ENCODE results near the gene PKNOX2. TPM values are rescaled to one million over a fixed set of nuclear protein-coding genes. Genes with fewer than 3 reads are reported as not detected.

PKNOX2 gene
- total and polyA plus RNA-seq, 2 of the 4 experiments (the other 2 are of a cell fraction): 0.72 to 2.3 TPM

DNA sequence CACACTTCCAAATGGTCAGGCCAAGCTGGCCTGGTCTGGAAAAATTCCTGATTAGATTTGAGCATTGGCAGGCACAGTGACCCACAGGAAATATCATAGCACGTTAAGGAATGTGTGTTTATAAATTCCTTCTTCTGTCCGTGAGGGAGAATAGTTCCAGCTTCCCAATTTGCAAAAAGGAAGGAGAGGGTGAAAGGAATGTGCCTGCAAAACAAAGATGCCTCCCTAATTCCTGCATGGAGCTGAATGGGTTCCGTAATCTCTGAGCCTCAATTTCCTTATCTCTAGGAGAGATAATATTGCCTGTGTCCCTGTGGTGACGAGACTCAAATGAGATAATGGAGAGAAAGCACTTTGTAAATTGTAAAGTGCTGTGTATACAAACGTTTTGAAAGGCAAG, 226.4 kb downstream of the PKNOX2 start:
- Histone ChIP-seq H3K18ac (ENCODE audit: low read depth, low read length) (peak overlapping the region; percentile 61; the same call in 1 of the 2 replicates), H3K4me1 (ENCODE audit: control insufficient read depth, insufficient read depth, low read length) (peaks cover 11% of the 10 kb centered on the region), H3K14ac (replicated peaks; ENCODE audit: low read depth, low read length) (peak overlapping the region; percentile 73), H3K4me3 (ENCODE audit: insufficient read depth, low read depth, low read length) (no peak overlapping the region), H2BK120ac (ENCODE audit: low read depth, low read length) (peak overlapping the region; percentile 97), H4K20me1 (ENCODE audit: insufficient read depth, low read length) (no peaks in the 10 kb centered on the region), H3K4ac (ENCODE audit: low read depth, low read length) (peak overlapping the region; percentile 95; the same call in 1 of the 2 replicates), H3K79me1 (ENCODE audit: low read depth in 1 of 2, low read length in 2 of 2) (no peaks in the 10 kb centered on the region), H3K4me2 (ENCODE audit: low read depth, low read length) (peak overlapping the region; percentile 59), H3K9ac (ENCODE audit: low read depth, low read length) (no peak overlapping the region), H3K9me3 (ENCODE audit: control insufficient read depth, insufficient read depth, low read length) (no peaks in the 10 kb centered on the region), H3K27me3 (ENCODE audit: control insufficient read depth, insufficient read depth, low read length) (no peaks in the 10 kb centered on the region), H2BK15ac (ENCODE audit: low read depth, low read length) (peak overlapping the region; percentile 67; the same call in 1 of the 3 replicates), H2AK9ac (replicated peaks; ENCODE audit: low read depth, low read length, poor library complexity) (no peak overlapping the region), H4K91ac (ENCODE audit: insufficient read depth, low read depth, low read length) (peak overlapping the region; percentile 90), H2BK20ac (ENCODE audit: low read depth, low read length) (peak overlapping the region; percentile 96), H4K8ac (ENCODE audit: low read depth in 2 of 2, low read length in 2 of 2) (peak overlapping the region; percentile 12 to 83; a peak in 2 of 4 replicates), H3K23ac (ENCODE audit: low read depth, low read length) (peak overlapping the region; percentile 82; the same call in 1 of the 2 replicates), H2AK5ac (ENCODE audit: low read depth, low read length) (no peak overlapping the region), H3K36me3 (ENCODE audit: control insufficient read depth, insufficient read depth, low read length) (no peaks in the 10 kb centered on the region), H4K5ac (ENCODE audit: low read depth, low read length) (no peak overlapping the region), H2AFZ (replicated peaks; ENCODE audit: low read length, poor library complexity) (peak overlapping the region; percentile 36), H3K9me1 (ENCODE audit: insufficient read depth, low read length) (0 out of 2 replicates have a peak, but pooled peaks cover 1% of the 10 kb centered on the region), H3K27ac (ENCODE audit: insufficient read depth, low read length) (peak overlapping the region; percentile 90; the same call in 1 of the 2 replicates), H2BK5ac (ENCODE audit: low read depth, low read length, poor library complexity, severe bottlenecking) (peak overlapping the region; percentile 15), H3K56ac (ENCODE audit: extremely low read depth, insufficient read depth, low read length) (peak overlapping the region; percentile 80; the same call in 1 of the 2 replicates)
- TF ChIP-seq, protein P1, sequence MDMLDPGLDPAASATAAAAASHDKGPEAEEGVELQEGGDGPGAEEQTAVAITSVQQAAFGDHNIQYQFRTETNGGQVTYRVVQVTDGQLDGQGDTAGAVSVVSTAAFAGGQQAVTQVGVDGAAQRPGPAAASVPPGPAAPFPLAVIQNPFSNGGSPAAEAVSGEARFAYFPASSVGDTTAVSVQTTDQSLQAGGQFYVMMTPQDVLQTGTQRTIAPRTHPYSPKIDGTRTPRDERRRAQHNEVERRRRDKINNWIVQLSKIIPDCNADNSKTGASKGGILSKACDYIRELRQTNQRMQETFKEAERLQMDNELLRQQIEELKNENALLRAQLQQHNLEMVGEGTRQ (IDR thresholded peaks at IDR 0.05; ENCODE audit: low read depth, low read length): no peak
- peak; percentile 31; the same call in 1 of the 2 replicates for TF ChIP-seq BHLHE40 (IDR thresholded peaks at IDR 0.05; ENCODE audit: low read depth, low read length)
- CTCF ChIA-PET: interaction anchor here (0.9 to 1.5 kb wide), 4 partner anchors 11 to 45 kb away, joined by 3 to 6 read pairs (median 4); no protein-coding TSS in a partner anchor
- WGBS, 2 experiments (ENCODE audit: extremely low coverage in 2 of 2, insufficient read length in 1 of 2): 0% methylated on average over 2 of the region's 5 CpGs; no CpG with 5 or more reads in 1 of the 2 experiments
- POLR2A ChIA-PET (ENCODE audit: unreplicated experiment): interaction anchor here (0.8 kb wide), 1 partner anchor 34 kb away, joined by 5 read pairs; no protein-coding TSS in a partner anchor
- dilution Hi-C loops (cut with HindIII; ENCODE audit: low sequenced_read_pairs, unreplicated experiment) (no loop called here), intact Hi-C loops (cut with micrococcal nuclease) (no loop called here), in situ Hi-C loops (cut with MboI; ENCODE audit: low sequenced_read_pairs) (no loop called here)
- ATAC-seq (ENCODE audit: low read depth) (peak; percentile 89), DNase-seq (peak; percentile 70)
- no TSS peak for BruUV-seq (replicated peaks)

Measured in IMR-90 (cell line).